Neural crest cell (in vitro differentiated cells): ENCODE data around the gene CNTNAP2. TPM values are rescaled to one million over a fixed set of nuclear protein-coding genes. Genes with fewer than 3 reads are reported as not detected.

Source experiments
- DNase-seq: peaks from one replicate; pipeline ENCODE4 v3.0.0; 2021; ENCODE audit warnings: low read depth, mixed read lengths, low spot score
- H3K27ac Mint-ChIP-seq: one replicate; pipeline ENCODE4 v1.8.0; 2021; ENCODE audit warnings: mild to moderate bottlenecking, mixed read lengths; ENCODE audit not compliant: unreplicated experiment
- H3K27me3 Mint-ChIP-seq: 2 replicates; pipeline ENCODE4 v1.8.0; 2021; ENCODE audit warnings: low read depth, mild to moderate bottlenecking, mixed read lengths
- H3K36me3 Mint-ChIP-seq: 2 replicates; pipeline ENCODE4 v1.8.0; 2021; ENCODE audit warnings: low read depth, mild to moderate bottlenecking, mixed read lengths
- H3K4me1 Mint-ChIP-seq: 2 replicates; pipeline ENCODE4 v1.8.0; 2021; ENCODE audit warnings: mixed read lengths
- H3K4me3 Mint-ChIP-seq: one replicate; pipeline ENCODE4 v1.8.0; 2021; ENCODE audit warnings: mild to moderate bottlenecking, mixed read lengths
- H3K9me3 Mint-ChIP-seq: 2 replicates; pipeline ENCODE4 v1.8.0; 2021; ENCODE audit warnings: mixed read lengths
- total RNA-seq: library from RNA; stranded (reverse); gene quantifications from 2 replicates; pipeline ENCODE4 v1.2.1, GENCODE V29; 2021
- TF ChIP-seq, protein P1 (sequence below): fragments of 200-600 bp; sonication (generic); conservative IDR thresholded peaks from 2 replicates; pipeline ENCODE4 v1.5.0; 2021; ENCODE audit warnings: antibody characterized with exemption, mild to moderate bottlenecking

CNTNAP2 gene
- total RNA-seq, 1 donor from 2014 or later, result 12.9 TPM

DNA sequence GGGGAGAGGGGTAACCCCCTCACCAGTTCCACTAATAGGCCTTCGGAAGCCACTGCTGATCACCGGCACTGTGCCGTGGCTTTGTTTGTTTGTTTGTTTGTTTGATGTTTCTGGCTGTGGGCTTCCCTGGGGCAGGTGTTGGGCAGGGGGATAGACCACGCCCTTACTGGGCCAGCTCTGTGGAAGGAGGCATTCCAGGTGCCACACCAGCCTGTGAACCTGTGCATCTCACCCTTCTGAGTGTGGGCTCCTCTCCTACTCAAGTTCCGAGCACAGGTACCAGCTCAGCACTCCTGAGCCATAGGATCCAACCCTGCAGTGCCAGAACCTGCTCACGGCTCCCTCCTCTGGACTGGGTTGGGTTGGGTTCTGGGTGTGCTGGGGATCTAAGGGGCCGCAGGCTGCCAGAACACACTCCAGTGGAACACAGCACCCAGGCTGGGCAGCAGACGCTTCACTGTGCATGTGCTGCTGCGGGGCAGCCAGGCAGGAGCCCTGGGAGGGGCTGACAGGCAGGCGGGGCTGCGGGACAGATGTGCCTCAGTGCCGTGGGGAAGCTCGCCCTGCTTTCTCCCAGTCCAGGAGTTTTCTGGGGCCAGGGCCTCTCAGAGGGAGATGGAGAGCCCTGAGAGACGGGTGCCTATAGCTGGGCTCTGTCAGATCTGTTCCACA, 1053.9 kb downstream of the CNTNAP2 start:
- no peak for DNase-seq
- Mint-ChIP-seq H3K27ac (no peak overlapping the region), H3K36me3 (no peaks in the 10 kb centered on the region), H3K4me3 (no peak overlapping the region), H3K27me3 (no peaks in the 10 kb centered on the region), H3K9me3 (peaks cover 5% of the 10 kb centered on the region), H3K4me1 (no peaks in the 10 kb centered on the region)
- TF ChIP-seq, protein P1, sequence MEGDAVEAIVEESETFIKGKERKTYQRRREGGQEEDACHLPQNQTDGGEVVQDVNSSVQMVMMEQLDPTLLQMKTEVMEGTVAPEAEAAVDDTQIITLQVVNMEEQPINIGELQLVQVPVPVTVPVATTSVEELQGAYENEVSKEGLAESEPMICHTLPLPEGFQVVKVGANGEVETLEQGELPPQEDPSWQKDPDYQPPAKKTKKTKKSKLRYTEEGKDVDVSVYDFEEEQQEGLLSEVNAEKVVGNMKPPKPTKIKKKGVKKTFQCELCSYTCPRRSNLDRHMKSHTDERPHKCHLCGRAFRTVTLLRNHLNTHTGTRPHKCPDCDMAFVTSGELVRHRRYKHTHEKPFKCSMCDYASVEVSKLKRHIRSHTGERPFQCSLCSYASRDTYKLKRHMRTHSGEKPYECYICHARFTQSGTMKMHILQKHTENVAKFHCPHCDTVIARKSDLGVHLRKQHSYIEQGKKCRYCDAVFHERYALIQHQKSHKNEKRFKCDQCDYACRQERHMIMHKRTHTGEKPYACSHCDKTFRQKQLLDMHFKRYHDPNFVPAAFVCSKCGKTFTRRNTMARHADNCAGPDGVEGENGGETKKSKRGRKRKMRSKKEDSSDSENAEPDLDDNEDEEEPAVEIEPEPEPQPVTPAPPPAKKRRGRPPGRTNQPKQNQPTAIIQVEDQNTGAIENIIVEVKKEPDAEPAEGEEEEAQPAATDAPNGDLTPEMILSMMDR, result no peak

DNA sequence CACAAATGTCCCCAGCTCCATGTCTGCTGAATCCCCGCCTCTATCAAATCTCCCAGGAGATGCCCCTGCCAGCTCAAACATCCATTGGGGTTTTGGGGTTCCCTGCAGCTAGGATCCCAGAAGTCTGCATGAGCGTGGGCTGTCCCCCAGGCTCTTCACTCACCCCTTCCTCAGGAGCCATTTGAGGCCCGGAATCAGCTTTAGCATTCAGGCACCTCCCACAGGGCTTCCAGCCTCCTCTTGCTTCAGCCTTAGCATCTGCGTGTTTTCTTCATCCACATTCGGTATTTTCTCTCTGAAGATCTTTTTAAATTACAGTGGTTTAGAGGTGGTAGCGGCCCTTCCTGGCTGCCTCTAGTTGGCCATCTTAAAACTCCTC, 1054.4 kb downstream of the CNTNAP2 start:
- TF ChIP-seq, protein P1, result no peak
- H3K9me3 Mint-ChIP-seq, result peaks cover 3% of the 10 kb centered on the region
- no peaks in the 10 kb centered on the region for H3K27me3 Mint-ChIP-seq
- no peak overlapping the region for H3K4me3 Mint-ChIP-seq
- no peak for DNase-seq
- no peaks in the 10 kb centered on the region for H3K36me3 Mint-ChIP-seq
- H3K4me1 Mint-ChIP-seq, result no peaks in the 10 kb centered on the region
- H3K27ac Mint-ChIP-seq, result no peak overlapping the region

DNA sequence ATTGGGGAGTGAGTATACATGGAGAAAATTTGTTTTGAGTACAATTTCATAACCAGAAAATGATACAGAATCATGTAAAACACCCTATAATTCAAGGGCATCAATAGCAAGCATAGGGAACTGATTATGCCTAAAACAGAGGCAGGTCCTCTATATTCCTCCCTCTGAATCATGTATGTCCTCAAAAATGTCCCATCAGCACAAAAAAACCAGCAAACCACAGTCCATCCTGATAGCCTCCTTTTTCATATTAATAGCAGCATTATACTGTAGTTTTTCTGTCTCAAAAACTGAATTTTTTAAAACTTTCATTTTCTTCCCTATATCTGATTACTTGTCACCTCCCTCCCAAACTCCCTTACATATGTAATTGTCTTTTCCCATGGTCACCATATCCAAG, 1057.3 kb downstream of the CNTNAP2 start:
- no peaks in the 10 kb centered on the region for H3K36me3 Mint-ChIP-seq
- no peak overlapping the region for H3K4me3 Mint-ChIP-seq
- TF ChIP-seq, protein P1, result no peak
- no peak for DNase-seq
- H3K9me3 Mint-ChIP-seq, result no peaks in the 10 kb centered on the region
- no peak overlapping the region for H3K27ac Mint-ChIP-seq
- H3K27me3 Mint-ChIP-seq, result no peaks in the 10 kb centered on the region
- H3K4me1 Mint-ChIP-seq, result no peaks in the 10 kb centered on the region

DNA sequence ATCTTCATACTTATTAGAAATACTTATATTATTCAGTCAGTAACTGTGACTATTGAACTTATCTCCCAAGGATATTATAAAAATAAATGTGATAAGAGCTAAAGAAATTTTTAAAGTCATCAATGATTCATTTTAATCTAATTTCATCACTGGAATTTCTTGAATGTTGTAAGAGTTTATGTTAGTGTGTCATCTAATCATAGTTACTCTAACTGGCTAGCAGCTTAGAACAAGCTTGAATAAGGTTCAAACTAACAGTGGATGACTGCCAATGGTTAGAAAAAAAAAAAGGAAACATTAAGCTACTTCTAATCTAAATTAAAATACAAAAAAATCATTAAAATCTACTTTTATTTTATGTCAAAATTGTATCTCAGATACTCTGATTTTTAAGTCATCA, 1066.3 kb downstream of the CNTNAP2 start:
- DNase-seq, result no peak
- TF ChIP-seq, protein P1, result no peak
- no peaks in the 10 kb centered on the region for H3K36me3 Mint-ChIP-seq
- no peaks in the 10 kb centered on the region for H3K4me1 Mint-ChIP-seq
- H3K27me3 Mint-ChIP-seq, result no peaks in the 10 kb centered on the region
- no peak overlapping the region for H3K27ac Mint-ChIP-seq
- no peak overlapping the region for H3K4me3 Mint-ChIP-seq
- H3K9me3 Mint-ChIP-seq, result peaks cover 2% of the 10 kb centered on the region

DNA sequence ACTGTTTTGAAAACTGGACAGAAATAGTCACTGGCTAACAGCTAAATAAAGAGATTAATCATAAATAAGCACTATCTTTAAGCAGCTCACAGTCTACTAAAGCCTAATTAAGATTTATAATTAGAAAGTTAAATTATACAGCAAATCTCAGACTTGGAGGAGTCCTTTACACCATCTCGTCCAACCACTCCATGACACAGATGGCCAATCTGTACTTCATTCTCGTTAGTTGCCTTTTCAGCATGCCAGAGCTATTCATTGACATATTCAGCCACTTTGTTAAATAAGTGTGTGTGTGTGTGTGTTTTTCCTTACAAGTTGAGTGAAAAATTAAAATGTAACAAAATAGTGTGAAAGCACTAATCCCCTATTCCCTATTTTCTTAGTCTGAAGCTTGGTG, 1066.7 kb downstream of the CNTNAP2 start:
- H3K4me1 Mint-ChIP-seq, result no peaks in the 10 kb centered on the region
- DNase-seq, result no peak
- H3K27me3 Mint-ChIP-seq, result no peaks in the 10 kb centered on the region
- H3K4me3 Mint-ChIP-seq, result no peak overlapping the region
- no peak overlapping the region for H3K27ac Mint-ChIP-seq
- TF ChIP-seq, protein P1, result no peak
- H3K36me3 Mint-ChIP-seq, result no peaks in the 10 kb centered on the region
- H3K9me3 Mint-ChIP-seq, result peaks cover 2% of the 10 kb centered on the region
